Stimulated activated CD8-positive, alpha-beta memory T cell treated with anti-CD3 and anti-CD28 coated beads, Interleukin-15, amount 100 ng/mL, for 48 hours (primary cell): Measurements from ENCODE around the gene ECI1.

Source experiments
- DNase-seq, 2 donors: peaks; one replicate each; pipeline ENCODE4 v3.0.0-alpha.2; 2020; ENCODE audit warnings: low read depth in 2 of 2

Gene ECI1, protein sequence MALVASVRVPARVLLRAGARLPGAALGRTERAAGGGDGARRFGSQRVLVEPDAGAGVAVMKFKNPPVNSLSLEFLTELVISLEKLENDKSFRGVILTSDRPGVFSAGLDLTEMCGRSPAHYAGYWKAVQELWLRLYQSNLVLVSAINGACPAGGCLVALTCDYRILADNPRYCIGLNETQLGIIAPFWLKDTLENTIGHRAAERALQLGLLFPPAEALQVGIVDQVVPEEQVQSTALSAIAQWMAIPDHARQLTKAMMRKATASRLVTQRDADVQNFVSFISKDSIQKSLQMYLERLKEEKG

DNA sequence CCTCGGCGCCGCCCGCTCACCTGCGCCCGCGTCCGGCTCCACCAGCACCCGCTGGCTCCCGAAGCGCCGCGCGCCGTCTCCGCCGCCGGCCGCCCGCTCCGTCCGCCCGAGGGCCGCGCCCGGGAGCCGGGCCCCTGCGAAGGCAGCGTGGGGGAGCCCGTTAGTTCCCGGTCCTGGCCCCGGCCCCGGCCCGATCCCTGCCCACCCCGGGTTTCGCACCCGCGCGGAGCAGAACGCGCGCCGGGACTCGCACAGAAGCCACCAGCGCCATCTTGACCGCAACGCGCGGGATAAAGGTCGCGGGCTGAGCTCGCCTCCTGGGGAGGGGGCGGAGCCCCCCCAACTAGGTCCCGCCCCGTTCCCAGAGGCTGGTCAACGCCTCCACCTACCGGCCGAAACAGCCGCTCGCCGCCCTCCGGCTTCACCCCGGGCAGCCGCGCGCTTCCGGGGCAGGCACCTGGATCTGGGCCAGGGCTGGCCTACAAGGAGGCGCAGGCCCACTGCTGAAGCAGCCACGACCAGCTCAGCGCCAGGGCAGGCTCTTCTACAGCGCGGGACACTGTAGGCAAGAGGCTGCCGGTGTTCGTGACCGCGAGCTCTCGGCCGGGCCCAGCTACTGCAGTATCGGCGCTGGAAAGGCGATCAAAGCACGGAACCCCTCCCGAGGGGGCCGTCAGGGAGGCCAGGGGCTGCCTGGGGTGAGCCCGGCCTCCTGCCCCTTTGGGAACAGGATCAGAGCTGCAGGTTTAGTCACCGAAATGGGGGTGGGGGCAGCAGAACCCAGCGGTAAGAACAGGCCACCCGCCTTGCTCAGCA is at the start of gene ECI1:
TSS of gene ECI1 (minus strand) at position 292 of the 816 bp plus-strand sequence. CDS start at position 271, 21 bp downstream.
- DNase-seq, result peak; percentile 84

DNA sequence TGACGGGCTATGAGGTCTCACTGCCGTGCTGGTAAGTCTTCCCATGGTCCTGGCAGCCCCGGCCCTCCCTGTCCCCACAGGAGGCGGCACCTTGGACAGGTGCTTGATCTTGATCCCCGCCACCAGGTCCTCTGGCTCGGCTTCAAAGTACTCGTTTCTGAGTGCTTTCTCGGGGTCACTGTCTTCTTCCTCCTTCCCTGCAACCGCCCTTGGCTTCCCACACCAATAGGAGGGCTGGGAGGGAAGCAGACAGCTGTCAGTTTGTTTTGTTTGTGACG is 48.5 kb upstream of the ECI1 start:
- DNase-seq, result no peak

DNA sequence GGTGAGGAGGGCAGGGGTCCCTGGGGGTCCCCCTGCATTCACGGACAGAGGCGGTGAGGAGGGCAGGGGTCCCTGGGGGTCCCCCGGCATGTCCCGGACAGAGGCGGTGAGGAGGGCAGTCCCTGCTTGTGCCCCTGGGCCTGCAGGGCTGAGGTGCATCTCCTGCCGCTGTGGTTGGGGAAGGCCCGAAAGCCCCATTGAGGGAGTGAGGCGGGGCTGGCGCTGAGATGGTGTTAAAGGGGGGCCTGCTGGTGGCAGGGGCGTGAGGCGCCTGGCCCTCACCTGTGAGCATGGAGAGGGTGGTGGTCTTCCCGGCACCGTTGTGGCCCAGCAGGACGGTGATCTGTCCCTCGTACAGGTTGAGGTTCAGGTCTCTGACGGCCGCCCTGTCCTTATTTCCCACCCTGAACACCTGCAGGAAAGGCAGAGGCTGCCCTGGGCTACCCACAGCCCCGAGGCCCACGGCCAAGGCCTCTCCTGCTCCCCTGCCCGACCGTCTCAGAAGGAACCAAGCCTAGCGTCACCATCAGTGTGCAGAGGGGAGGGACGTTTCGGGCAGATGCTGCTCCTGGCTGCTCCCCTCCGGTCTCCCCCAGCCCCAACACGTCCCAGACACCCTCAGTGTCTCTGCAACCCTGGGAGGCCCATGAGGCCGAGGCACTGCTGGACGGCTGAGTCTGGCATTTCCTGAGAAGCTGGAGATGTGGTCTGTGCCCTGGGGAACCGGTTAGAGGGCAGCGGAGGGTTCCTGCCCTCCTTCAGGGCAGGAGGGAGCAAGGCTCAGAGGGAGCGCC is 47.9 kb upstream of the ECI1 start:
- no peak for DNase-seq

DNA sequence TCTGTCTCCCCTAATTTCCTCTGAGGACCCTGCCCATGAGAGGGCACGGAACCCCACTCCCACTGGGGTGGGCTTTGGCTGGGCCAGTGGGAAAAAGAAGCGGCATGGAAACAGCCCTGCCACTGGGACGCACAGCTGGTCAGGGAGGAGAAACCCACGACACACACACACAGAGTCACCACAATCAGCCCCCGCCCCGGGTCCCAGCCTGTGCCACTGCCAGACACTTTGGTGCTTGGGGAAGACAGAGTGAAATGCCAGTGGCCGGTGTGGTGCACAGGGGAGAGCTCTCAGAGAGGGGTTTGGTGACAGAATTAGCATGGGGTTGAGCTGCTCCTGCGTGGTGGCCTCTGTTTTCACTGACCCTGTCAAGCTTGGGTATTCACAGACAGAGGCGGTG is 47.2 kb upstream of the ECI1 start:
- DNase-seq, result no peak

DNA sequence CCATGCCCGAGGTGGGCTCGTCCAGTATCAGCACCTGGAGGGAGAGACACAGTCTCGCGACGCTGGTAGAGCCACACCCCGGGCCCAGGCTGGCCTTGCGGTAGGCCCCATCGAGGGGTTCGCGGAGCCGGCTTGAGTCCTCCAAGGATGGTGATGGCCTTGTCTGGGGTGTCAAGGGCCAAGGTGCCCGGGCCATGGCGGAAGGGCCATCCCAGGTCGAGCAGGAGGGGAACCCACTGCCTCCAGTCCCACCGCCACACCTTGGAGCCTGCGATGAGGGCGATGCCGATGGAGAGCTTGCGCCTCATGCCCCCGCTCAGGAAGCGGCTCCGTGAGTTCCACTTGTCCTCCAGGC is 46.1 kb upstream of the ECI1 start:
- DNase-seq, result no peak

DNA sequence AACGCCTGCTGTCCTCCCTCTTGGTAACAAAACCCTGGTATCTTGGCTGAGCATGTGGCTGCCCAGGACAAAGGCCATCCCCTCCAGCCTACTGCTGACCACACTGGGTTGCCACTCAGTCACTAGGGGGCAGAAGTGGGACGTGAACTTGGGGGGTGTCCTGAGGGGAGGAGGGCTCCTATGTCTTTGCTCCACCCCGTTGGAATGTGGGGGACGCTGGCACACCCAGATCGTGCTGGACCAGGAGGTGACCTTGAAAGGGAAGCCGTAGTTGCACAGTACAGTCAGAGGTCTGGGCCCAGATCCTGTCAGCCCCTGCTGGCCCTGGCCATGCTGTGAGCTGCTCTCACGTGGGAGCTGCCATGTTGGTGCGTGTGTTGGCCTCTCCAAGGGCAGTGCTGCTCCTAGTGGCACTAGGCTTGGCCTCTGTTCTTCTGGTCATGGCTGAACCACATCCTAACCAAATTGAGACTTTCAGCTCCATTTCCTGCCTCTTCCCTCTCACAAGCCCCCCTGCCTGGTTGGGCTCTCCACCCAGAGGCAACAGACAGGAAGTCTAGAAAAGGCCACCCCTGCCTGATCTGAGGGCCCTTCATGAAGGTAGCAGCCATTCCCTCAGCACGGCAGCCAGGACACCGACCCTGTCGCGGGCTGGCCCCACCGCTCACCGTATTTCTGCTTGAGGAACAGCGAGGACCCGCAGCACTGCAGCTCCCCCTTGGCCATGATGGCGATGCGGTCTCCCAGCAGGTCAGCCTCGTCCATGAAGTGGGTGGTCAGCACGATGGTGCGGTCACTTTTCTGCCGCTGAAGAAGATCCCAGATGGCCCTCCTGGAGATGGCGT is 45.5 kb upstream of the ECI1 start:
- DNase-seq, result no peak

DNA sequence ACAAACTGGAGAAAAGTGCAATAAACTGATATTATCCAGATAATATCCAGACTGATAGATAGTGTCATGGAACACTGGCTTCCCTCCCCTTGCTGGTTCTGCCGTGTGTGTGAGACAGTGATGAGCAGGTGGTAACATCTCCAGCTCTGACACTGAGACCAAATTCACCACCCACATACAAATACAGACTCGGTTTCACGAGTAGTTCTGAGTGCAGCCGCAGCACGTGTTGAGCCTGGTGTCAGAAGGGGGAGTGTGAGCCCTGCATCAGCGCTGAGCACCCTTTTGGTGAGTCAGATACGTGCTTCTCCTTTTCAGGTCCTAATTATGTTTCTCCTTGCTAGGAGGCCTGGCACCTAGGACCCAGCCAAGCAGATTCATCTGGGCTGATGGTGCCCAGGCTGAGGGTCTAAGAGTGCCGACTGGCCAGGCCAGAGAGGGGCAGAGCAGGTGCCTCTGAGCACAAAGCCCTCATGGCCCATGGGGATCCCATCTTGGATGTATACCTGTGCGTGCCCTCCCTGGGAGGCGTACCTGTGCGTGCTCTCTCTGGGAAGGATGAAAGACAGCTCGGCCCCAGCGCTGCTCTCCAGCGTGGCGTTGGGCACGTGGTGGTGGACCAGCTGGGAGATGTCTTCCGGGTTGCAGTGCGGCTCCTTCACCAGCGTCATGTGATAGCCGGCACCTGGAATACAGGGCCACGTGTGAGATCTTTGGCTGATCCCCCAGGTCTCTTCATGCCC is 43.8 kb upstream of the ECI1 start:
- no peak for DNase-seq

DNA sequence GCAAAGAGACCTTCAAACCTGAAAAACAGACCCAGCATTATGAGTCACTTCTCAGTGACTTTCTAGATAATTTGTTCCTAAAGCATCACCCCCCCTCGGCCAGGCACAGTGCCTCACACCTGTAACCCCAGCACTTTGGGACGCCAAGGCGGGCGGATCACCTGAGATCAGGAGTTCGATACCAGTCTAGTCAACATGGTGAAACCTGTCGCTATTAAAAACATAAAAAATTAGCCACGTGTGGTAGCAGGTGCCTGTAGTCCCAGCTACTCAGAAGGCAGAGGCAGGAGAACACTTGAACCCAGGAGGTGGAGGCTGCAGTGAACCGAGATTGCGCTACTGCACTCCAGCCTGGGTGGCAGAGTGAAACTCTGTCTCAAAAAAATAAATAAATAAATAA is 40.8 kb upstream of the ECI1 start:
- DNase-seq, result no peak

DNA sequence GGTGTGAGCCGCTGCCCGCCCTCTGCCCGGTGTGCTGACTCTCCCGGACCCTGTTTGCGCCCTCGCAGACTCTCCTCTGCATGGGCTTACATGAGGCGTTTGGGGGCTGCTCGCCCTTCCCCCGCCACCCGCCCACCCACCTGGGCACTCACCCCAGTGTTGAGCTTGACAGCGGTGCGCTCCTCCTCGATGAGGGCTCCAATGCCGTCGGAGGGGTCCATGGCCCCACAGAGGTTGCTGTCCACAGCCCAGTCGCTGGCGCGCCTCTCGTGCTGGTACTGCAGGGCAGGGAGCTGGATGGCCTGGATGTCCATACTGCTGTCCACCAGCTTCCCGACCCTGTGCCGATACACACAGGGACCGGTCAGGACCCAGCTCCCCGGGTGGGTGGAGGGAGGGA is 37.9 kb upstream of the ECI1 start:
- no peak for DNase-seq

DNA sequence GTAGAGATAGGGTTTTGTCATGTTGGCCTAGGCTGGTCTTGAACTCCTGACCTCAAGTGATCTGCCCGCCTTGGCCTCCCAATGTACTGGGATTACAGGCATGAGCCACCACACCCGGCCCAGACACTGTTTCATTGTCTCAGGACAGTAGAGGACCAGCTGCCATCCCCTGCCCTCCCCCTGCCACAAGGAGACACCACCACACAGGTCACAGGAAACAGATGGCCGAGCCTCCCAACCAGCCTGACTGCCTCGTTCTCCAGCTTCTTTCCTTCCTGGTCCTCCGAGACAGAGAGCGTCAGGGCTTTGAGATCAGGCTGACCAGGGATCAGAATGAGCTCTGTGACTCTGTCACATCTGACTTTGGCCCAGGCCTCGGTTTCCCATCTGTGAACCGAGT is 37.3 kb upstream of the ECI1 start:
- no peak for DNase-seq

DNA sequence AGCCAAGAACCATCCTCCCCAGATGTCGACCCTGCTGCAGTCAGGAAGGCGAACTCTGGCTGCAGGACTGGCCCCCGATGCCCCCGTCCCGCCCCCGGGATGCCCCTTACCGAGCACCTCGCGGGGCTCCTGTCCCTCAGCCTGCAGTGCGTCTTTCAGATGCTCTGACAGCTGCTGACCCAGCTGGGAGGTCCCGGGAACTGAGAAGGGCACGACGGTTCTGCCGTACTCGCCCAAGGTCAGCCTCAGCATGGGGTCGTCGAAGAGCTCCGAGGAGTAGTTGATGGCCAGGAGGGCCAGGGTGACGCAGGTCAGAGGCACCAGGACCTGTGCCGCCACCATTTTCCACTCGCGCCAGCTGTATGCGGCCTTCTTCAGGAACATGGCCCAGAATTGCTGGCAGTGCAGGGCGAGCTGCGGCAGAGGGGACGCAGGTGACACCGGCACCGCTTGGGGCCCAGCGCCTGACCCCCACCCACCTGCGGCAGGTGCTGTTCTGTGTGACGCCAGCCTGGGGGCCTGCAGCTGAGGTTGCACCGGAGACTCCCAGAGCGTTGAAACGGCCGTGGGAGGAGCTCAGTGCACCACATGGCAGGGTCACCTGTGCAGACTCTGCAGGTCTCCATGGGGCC is 36.6 kb upstream of the ECI1 start:
- no peak for DNase-seq

DNA sequence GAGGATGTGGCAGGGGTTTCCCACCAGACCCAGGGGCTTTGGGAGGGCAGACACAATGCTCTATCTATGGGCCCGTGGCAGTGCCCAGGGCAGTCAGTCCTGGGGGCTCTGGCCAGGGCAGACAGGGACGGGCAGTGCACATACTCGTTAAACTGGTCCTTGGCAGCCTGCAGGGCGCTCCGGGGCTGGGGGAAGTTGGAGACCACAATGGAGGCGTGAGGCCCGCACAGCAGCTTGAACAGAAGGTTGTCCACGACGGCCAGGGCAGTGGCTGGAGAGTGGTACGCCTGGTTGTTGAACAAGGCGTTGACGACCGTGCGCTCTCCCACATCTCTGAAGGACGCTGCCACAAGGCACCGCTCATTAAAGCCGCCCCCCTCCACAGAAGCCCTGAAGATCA is 35.2 kb upstream of the ECI1 start:
- no peak for DNase-seq

DNA sequence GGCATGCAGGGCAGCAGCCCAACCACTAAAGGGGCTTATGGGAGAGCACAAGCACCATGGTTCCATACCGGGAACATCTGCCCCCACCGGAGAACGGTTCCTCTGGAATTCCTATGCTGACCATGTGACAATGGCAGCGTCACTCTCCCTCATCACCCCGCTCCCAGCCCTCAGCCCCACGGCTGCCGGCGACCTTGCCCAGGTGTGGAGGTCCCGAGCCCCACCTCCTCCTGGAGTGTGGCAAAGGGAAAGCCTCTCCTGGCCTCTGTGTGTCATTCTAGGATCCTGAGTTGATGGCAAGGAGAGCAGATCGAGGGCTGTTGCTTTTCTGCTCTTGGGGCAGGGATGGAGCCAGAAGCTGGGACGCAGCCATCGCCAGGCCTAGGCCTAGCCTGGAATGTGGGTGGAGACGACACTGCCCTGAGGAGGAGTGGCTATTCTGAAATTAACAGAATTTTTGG is 34.4 kb upstream of the ECI1 start:
- DNase-seq, result no peak

DNA sequence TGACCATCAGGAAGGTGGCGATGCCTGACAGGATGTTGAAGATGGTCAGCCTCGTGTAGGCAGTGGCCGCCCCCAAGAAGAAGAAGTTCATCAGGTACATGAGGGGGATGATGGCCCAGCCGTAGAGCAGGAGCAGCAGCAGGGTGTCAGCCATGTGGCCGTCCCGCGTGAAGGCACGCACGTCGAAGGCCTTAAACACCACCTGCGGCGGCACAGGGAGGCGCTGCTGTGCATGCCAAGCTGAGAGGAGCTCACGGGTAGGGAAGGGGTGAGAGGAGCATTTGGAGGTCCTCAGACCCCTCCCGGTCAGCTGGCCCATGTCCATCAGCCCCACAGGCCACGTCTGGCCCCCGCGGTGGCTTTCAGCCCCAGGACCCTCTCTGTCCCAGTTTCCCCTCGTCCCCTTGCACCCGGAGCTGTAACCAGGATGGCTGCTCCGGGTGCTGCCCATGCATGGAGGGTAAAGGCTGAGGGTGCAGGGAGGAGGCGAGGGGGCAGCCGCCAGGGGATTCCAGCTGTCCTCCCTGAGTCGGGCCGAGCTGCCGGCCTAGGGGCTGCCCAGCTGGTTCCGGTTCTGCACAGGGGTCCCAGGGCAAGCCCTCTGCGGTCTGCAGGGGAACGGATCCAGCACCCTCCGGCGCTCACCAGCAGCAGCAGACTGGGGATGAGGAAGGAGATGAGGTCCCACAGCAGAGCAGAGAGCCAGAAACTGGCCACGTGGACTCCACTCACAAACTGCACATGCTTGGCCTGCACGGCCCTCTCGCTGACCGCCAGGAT is 33.6 kb upstream of the ECI1 start:
- no peak for DNase-seq

DNA sequence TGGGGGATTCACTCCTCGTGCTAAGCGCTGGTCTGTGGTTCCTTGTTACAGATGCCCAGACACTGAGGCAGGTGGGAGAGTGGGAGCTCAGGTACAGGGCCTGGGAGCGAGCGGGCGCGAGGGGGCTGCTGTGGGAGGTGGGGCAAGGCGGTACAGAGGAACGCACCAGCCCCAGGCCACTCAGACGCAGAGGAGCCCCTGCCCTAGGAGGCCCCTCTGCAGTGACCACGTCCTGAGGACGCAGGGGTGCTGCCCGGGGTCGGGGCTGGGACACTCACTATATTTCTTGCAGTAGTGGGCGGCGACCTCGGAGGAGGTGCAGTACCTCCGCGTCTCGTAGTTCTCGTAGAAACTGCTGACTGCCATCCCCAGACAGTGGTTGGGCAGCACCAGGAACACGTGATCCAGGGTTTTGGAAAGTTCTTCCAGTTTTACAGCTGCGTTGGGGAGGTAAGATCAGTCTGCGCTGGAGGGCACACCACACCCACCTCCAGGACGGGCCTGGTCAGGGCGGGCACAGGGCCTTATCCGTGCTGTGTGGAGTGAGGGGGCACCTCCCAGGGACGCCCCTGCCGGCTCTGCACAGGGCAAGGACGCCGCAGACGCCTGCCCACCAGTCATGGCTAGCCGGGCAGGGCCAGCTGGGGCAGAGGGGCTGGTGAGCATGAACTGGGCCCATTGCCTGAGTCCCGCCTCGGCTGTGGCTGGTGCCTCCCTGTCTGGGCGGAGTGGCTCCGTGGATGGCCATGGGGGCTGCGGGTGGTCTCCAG is 32.8 kb upstream of the ECI1 start:
- DNase-seq, result no peak

DNA sequence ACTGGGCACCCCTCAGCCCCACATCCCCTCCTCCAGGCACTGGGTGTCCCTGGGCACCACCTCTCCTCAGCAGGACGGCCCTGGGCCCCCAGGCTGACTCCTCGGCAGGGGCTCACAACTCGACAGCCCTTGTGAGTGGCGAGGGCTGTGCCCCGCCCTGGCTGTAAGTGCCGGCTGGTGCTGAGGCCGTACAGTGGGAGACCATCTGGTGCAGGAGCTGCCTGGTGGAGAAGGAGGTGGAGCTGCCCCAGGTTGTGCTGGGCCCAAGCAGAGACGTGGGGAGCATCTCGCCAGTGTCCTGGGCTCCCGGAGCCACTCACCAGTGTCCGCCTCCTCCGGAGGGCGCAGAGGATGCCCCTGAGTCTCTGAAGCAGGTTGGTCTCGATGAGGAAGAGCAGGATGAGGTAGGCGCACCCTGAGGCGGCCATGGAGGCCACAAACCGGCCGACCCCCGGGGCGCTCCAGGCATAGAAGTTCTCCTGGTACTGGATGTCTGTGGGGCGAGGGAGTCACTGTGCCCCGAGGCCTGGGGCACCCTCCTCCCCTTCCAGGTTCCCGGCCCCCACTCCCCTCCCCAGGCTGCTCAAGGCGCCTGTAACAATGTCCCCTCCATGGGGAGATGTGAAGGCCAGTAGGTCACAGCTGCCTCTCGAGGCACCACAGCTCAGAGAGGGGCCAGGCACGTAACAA is 31.6 kb upstream of the ECI1 start:
- no peak for DNase-seq

DNA sequence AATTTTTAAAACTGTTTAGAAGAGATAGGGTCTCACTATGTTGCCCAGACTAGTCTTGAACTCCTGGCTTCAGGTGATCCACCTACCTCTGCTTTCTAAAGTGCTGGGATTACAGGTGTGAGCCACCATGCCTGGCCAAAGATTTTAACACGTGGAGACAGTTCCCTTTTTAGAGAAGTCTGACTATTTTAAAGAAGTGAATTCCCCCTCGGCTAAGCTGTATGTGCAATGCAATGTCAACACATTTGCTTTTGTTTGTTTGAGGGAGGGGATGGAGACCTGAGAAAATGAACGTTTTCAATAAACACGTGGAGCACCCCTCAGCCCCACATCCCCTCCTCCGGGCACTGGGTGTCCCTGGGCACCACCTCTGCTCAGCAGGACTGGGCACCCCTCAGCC is 30.9 kb upstream of the ECI1 start:
- no peak for DNase-seq

DNA sequence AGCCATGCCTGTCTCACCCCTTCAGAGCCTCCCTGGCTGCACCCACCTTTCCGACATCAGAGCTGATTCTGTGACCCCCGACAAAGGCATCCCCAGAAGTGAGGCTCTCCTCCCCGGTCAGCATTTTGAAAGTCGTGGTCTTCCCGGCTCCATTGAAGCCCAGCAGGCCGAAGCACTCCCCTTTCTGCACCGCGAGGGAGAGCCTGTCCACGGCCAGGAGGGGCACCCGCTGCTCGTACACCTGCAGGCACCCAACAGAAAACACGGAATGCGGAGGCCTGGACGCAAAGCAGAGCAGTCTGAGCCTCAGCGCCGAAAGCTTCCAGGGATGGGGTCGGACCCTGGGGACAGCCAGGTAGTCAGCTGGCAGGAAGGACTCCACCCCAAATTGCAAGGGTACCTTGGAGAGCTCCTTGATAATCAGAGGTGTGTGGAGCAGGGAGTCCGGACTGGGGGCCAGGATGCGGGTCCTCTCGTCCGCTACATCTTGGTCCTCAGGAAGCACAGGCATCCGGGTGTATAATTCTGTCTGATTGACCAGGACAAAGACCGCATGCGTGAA is 29.7 kb upstream of the ECI1 start:
- DNase-seq, result no peak
